Thoracic aorta (tissue), 2 donors: ENCODE measurements around the gene PIK3AP1. TPM values are rescaled to one million over a fixed set of nuclear protein-coding genes. Genes with fewer than 3 reads are reported as not detected.

Experiments
- ATAC-seq: fragments of 150-250 bp; one replicate; pipeline ENCODE4 v1.8.0; 2017; ENCODE audit warnings: low read depth; ENCODE audit not compliant: insufficient number of reproducible peaks, low FRiP score
- DNase-seq: peaks from one replicate; pipeline ENCODE4 v3.0.0-alpha.2; 2020; ENCODE audit warnings: low spot score
- H3K27ac ChIP-seq, 2 donors: fragments of 200-600 bp; sonication (generic); 1 replicate in 1 of 2; 2 replicates in 1 of 2; pipeline ENCODE4 v1.5.1; 2016; ENCODE audit warnings: mild to moderate bottlenecking in 2 of 2, moderate library complexity in 2 of 2
- H3K27me3 ChIP-seq: fragments of 200-600 bp; sonication (generic); replicated peaks from 2 replicates; pipeline ENCODE4 v1.6.0; 2016; ENCODE audit warnings: mild to moderate bottlenecking; ENCODE audit not compliant: insufficient read depth
- H3K36me3 ChIP-seq: fragments of 200-600 bp; sonication (generic); one replicate; pipeline ENCODE4 v1.5.1; 2016
- H3K4me1 ChIP-seq, 2 donors: fragments of 200-600 bp; sonication (generic); 1 replicate in 1 of 2; 2 replicates in 1 of 2; pipeline versions ENCODE4 v1.5.1 to v1.6.0; 2016; ENCODE audit warnings: low read depth in 2 of 2, mild to moderate bottlenecking in 1 of 2; ENCODE audit not compliant: control insufficient read depth in 1 of 2
- H3K4me3 ChIP-seq: fragments of 200-600 bp; sonication (generic); 2 replicates; pipeline ENCODE4 v1.5.1; 2016; ENCODE audit warnings: mild to moderate bottlenecking
- H3K9me3 ChIP-seq: fragments of 200-600 bp; sonication (generic); 2 replicates; pipeline ENCODE4 v1.5.1; 2016
- total RNA-seq, 2 donors: library from RNA; depleted of rRNA; stranded (reverse); fragments of >200 nt; gene quantifications; one replicate each; pipeline versions ENCODE4 v1.1.0 to v1.2.3, GENCODE V29; 2016
- TF ChIP-seq, protein P1 (sequence below): fragments of 200-600 bp; sonication (generic); IDR thresholded peaks from one replicate; pipeline ENCODE4 v1.5.1; 2019; ENCODE audit warnings: antibody characterized with exemption

PIK3AP1 gene
- total RNA-seq, 2 donors from 2014 or later: 20.2 to 23.6 TPM

DNA sequence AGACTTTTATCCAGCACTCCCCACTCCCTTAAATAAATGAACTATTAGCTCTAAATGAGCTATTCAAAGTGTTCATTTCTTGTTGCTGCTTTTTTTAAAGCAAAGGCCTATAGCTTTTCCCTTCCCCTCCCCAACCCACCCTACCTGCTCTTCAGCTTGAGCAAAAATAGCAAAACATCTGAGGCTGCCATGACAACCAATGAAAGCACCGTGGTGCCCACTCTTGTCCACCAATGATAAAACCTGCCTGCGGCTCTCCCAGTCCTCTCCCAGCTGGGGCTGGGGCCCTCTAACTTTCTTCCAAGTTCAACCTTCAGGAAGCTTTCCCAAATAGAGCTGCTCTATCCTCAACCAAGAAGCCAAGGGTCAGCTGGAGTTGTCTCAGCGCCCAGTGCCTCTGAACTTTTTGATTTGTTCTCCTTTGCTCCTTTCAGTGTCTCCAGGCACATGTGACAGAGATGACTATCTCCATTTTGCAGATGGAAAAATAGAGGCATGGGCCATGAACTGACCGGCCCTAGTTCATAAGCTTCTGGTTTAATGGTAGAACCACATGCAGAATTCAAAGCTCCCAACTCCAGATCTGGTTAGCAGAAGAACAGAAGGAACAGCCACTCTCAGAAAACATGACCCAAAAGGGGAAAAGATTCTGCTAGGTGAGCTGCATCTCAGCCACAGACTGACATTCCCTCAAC is 47.7 kb downstream of the PIK3AP1 start:
- no peak overlapping the region for H3K4me3 ChIP-seq
- H3K27ac ChIP-seq: no peak overlapping the region
- H3K9me3 ChIP-seq: no peaks in the 10 kb centered on the region
- no peaks in the 10 kb centered on the region for H3K36me3 ChIP-seq
- TF ChIP-seq, protein P1, sequence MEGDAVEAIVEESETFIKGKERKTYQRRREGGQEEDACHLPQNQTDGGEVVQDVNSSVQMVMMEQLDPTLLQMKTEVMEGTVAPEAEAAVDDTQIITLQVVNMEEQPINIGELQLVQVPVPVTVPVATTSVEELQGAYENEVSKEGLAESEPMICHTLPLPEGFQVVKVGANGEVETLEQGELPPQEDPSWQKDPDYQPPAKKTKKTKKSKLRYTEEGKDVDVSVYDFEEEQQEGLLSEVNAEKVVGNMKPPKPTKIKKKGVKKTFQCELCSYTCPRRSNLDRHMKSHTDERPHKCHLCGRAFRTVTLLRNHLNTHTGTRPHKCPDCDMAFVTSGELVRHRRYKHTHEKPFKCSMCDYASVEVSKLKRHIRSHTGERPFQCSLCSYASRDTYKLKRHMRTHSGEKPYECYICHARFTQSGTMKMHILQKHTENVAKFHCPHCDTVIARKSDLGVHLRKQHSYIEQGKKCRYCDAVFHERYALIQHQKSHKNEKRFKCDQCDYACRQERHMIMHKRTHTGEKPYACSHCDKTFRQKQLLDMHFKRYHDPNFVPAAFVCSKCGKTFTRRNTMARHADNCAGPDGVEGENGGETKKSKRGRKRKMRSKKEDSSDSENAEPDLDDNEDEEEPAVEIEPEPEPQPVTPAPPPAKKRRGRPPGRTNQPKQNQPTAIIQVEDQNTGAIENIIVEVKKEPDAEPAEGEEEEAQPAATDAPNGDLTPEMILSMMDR: no peak
- DNase-seq (no peak), ATAC-seq (no peak)
- no peaks in the 10 kb centered on the region for H3K27me3 ChIP-seq
- peaks cover 0 to 15% of the 10 kb centered on the region in 2 donors for H3K4me1 ChIP-seq

DNA sequence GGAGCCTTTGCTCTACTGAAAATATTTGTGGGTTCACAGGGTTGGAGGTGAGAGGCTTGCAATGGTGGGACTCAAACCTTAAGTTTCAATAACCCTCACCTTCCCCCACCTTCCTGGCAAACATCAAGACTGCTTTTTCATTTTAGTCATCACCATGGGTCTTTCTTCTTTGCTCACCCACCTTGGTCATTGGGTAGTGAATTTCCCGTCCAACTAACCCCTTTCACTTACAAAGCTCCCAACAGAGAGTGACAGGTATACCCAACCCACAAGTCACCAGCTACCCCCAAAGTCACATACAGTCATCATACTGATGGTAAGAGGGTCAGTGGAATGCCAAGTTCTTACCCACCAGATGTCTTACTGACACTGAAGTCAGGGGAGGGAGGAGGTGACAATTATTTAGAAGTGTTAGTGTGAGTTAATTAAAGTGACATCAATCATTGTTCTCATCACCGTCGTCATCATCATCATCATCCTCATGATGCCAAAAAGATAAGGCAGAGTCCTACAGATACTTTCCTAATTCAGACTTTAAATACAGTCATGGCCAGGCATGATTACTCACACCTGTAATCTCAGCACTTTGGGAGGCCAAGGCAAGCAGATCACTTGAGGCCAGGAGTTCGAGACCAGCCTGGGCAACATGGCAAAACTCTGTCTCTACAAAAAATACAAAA is 49.0 kb downstream of the PIK3AP1 start:
- TF ChIP-seq, protein P1: no peak
- DNase-seq (no peak), ATAC-seq (no peak)
- Histone ChIP-seq H3K27me3 (no peaks in the 10 kb centered on the region), H3K27ac (no peak overlapping the region), H3K9me3 (no peaks in the 10 kb centered on the region), H3K36me3 (no peaks in the 10 kb centered on the region), H3K4me3 (no peak overlapping the region), H3K4me1 (peaks cover 0 to 15% of the 10 kb centered on the region in 2 donors)

DNA sequence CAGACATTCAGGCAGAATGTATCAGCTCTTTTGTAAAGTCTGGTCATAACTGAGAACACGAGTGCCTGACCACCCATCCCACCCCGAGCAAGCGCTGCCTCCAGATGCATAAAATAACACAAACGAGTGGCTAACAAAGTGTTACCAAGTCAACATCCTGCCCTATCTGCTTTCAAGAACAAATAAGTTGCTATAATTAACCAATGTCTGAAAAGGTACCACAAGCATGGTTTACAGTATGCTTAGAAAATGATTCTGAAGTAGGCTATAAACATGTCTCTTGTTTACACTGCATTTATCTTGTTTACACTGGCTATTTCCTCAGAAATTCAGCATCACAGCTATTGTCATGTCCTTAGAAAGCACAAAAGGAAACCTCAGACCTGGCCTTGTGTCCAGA is 49.5 kb downstream of the PIK3AP1 start:
- DNase-seq (no peak), ATAC-seq (no peak)
- TF ChIP-seq, protein P1: no peak
- H3K36me3 ChIP-seq: no peaks in the 10 kb centered on the region
- H3K27me3 ChIP-seq: no peaks in the 10 kb centered on the region
- H3K9me3 ChIP-seq: no peaks in the 10 kb centered on the region
- H3K27ac ChIP-seq: no peak overlapping the region
- H3K4me3 ChIP-seq: no peak overlapping the region
- H3K4me1 ChIP-seq: peaks cover 0 to 15% of the 10 kb centered on the region in 2 donors

DNA sequence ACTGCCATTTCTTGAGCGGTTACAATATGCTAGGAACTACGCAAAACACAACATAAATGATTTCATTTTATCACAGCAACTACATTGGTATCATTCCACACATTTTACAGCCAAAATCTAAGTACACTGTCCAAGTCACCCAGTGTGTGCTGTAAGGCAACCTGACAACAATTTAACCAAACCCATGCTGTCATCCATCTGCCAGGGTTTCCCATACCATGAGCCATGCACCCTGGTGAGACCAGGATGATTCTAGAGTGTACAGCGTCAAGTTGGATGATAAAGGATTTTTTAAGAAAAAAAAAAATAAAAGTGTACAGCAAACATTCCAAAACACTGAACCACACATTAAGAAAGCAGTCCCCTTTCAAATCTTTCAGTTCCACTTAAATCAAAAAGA is 52.9 kb downstream of the PIK3AP1 start:
- no peaks in the 10 kb centered on the region for H3K4me1 ChIP-seq
- TF ChIP-seq, protein P1: no peak
- H3K9me3 ChIP-seq: no peaks in the 10 kb centered on the region
- no peaks in the 10 kb centered on the region for H3K27me3 ChIP-seq
- no peak for ATAC-seq
- H3K36me3 ChIP-seq: no peaks in the 10 kb centered on the region
- no peak for DNase-seq
- no peak overlapping the region for H3K4me3 ChIP-seq
- no peak overlapping the region for H3K27ac ChIP-seq

DNA sequence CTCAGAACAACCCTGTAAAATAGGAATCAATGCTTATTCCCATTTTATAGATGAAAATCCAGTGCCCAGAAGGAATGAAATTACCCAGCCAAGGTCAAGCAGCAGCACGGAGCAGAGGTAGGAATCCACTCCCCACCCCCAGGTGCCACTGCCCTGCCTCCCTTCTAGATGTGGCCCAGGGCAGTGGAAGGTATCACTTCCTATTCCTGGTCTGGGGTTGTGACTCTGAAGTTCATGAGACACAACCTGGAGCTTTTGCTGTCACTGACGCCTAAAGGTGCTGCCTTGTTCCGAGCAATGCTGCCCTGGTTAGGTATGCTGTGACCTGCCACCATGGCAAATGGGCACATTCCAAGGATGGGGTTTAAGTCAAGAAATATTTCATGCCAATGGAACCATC is 53.6 kb downstream of the PIK3AP1 start:
- no peak for ATAC-seq
- no peaks in the 10 kb centered on the region for H3K27me3 ChIP-seq
- TF ChIP-seq, protein P1: no peak
- no peak overlapping the region for H3K27ac ChIP-seq
- H3K4me3 ChIP-seq: no peak overlapping the region
- no peaks in the 10 kb centered on the region for H3K36me3 ChIP-seq
- H3K9me3 ChIP-seq: no peaks in the 10 kb centered on the region
- H3K4me1 ChIP-seq: no peaks in the 10 kb centered on the region
- no peak for DNase-seq
